HCT116 (cell line): ENCODE measurements around the gene KRT33B. TPM values are rescaled to one million over a fixed set of nuclear protein-coding genes. Genes with fewer than 3 reads are reported as not detected.

Experiments used
- ATAC-seq: fragments of 200-7000 bp; cut with Tn5 transposase; 2 replicates; pipeline ENCODE4 v1.9.1; 2020; ENCODE audit warnings: mild to moderate bottlenecking, moderate library complexity
- BruUV-seq: library from RNA; stranded (reverse); fragments of 400-500 nt; replicated peaks from 2 replicates; lab custom pipeline; 2021; lab: Mats Ljungman, UMichigan
- CTCF ChIA-PET: fragments of 300-600 bp; sonication (Branson Sonifier 250); formaldehyde crosslinking; loops from one replicate; lab custom pipeline; 2021; ENCODE audit warnings: antibody characterized with exemption; lab: Charles Lee
- POLR2A ChIA-PET: fragments of 300-600, 350-600 bp; sonication (Branson Sonifier 250); formaldehyde crosslinking; loops from one replicate; lab custom pipeline; 2021; ENCODE audit warnings: antibody characterized with exemption; lab: Charles Lee
- RAD21 ChIA-PET, 2 experiments: fragments of 300-600 bp; sonication (Branson Sonifier 250); formaldehyde crosslinking; loops; one replicate each; lab custom pipeline; 2023; ENCODE audit warnings: low total read pairs in 2 of 2; ENCODE audit not compliant: uncharacterized antibody in 2 of 2, unreplicated experiment in 2 of 2, low non-redundant PET in 1 of 2; lab: Charles Lee
- DNase-seq: peaks from one replicate; pipeline ENCODE4 v3.0.0-alpha.2; 2010; ENCODE audit warnings: low read depth, low spot score
- H2AFZ ChIP-seq: fragments of 200-600 bp; shearing (Covaris generic), sonication (generic); 2 replicates; pipeline ENCODE4 v1.6.1; 2017; ENCODE audit warnings: low read depth, mixed run types, mixed read lengths, antibody characterized with exemption, low read length; ENCODE audit not compliant: poor library complexity, severe bottlenecking
- H3K27ac ChIP-seq: 2 replicates; pipeline ENCODE4 v1.5.1; 2012; ENCODE audit warnings: low read depth, low read length
- H3K27me3 ChIP-seq: fragments of 200-600 bp; sonication (generic); 2 replicates; pipeline ENCODE4 v1.6.1; 2016; ENCODE audit warnings: mixed run types, low read length, mixed read lengths; ENCODE audit not compliant: insufficient read depth
- H3K36me3 ChIP-seq, 2 experiments: fragments of 200-500 bp in 1 of 2; fragments of 200-600 bp in 1 of 2; sonication (Bioruptor generic) in 1 of 2; sonication (generic) in 1 of 2; 2 replicates each; pipeline versions ENCODE4 v1.5.1 to v1.6.1; 2014 to 2016; ENCODE audit warnings: low read length in 2 of 2, inconsistent platforms in 1 of 2, mixed read lengths in 1 of 2, mixed run types in 1 of 2; ENCODE audit not compliant: insufficient read depth in 2 of 2, control insufficient read depth in 1 of 2
- H3K4me1 ChIP-seq, 2 experiments: fragments of 200-600 bp in 1 of 2; sonication (generic) in 1 of 2; 2 replicates each; pipeline versions ENCODE4 v1.5.1 to v1.6.1; 2012 to 2017; ENCODE audit warnings: low read length in 2 of 2, inconsistent platforms in 1 of 2, mild to moderate bottlenecking in 1 of 2, mixed read lengths in 1 of 2, mixed run types in 1 of 2, moderate library complexity in 1 of 2; ENCODE audit not compliant: insufficient read depth in 2 of 2, control insufficient read depth in 1 of 2
- H3K4me2 ChIP-seq: fragments of 200-600 bp; sonication (generic); 2 replicates; pipeline ENCODE4 v1.6.1; 2017; ENCODE audit warnings: mixed run types, low read length, mixed read lengths
- H3K4me3 ChIP-seq, 2 experiments: fragments of 200-600 bp in 1 of 2; sonication (generic) in 1 of 2; replicated peaks in 1 of 2; 2 replicates each; pipeline ENCODE4 v1.5.1; 2011 to 2016; ENCODE audit warnings: low read length in 2 of 2, control low read depth in 1 of 2, low read depth in 1 of 2, mild to moderate bottlenecking in 1 of 2, mixed read lengths in 1 of 2, mixed run types in 1 of 2
- H3K79me2 ChIP-seq: fragments of 200-600 bp; sonication (generic); 2 replicates; pipeline ENCODE4 v1.6.1; 2017; ENCODE audit warnings: mild to moderate bottlenecking, mixed run types, low read length, moderate library complexity, mixed read lengths; ENCODE audit not compliant: insufficient read depth
- H3K9ac ChIP-seq: fragments of 200-600 bp; sonication (generic); 2 replicates; pipeline ENCODE4 v1.6.1; 2016; ENCODE audit warnings: low read length, mixed read lengths
- H3K9me2 ChIP-seq: fragments of 200-600 bp; sonication (generic), shearing (Covaris generic); 2 replicates; pipeline ENCODE4 v1.6.1; 2017; ENCODE audit warnings: mixed run types, mild to moderate bottlenecking, moderate library complexity; ENCODE audit not compliant: insufficient read depth
- H3K9me3 ChIP-seq, 2 experiments: fragments of 200-500 bp in 1 of 2; fragments of 200-600 bp in 1 of 2; sonication (Bioruptor generic) in 1 of 2; sonication (generic) in 1 of 2; 2 replicates each; pipeline ENCODE4 v1.6.1; 2014 to 2017; ENCODE audit warnings: low read length in 2 of 2, mixed read lengths in 2 of 2, inconsistent platforms in 1 of 2, low read depth in 1 of 2, mild to moderate bottlenecking in 1 of 2, mixed run types in 1 of 2, moderate library complexity in 1 of 2; ENCODE audit not compliant: control insufficient read depth in 1 of 2, insufficient read depth in 1 of 2
- H4K20me1 ChIP-seq: fragments of 200-600 bp; sonication (generic), shearing (Covaris generic); 2 replicates; pipeline ENCODE4 v1.6.1; 2017; ENCODE audit warnings: mixed run types, mild to moderate bottlenecking, moderate library complexity; ENCODE audit not compliant: insufficient read depth
- ATF3 ChIP-seq: IDR thresholded peaks from 2 replicates; pipeline ENCODE4 v1.6.1; 2012
- CBX3 ChIP-seq: IDR thresholded peaks from 2 replicates; pipeline ENCODE4 v1.6.1; 2012; ENCODE audit warnings: low read depth
- CEBPB ChIP-seq: IDR thresholded peaks from 2 replicates; pipeline ENCODE4 v1.6.1; 2012; ENCODE audit warnings: low read depth
- CTCF ChIP-seq, 3 experiments: fragments of 200-600 bp in 1 of 3; sonication (generic) in 1 of 3; IDR thresholded peaks in 2 of 3; conservative IDR thresholded peaks in 1 of 3; 2 replicates each; pipeline ENCODE4 v1.5.1; 2012 to 2017; ENCODE audit warnings: low read depth in 2 of 3, low read length in 2 of 3, antibody characterized with exemption in 1 of 3, borderline replicate concordance in 1 of 3, control low read depth in 1 of 3, mild to moderate bottlenecking in 1 of 3, mixed read lengths in 1 of 3, mixed run types in 1 of 3, moderate library complexity in 1 of 3; ENCODE audit not compliant: insufficient read depth in 1 of 3
- EGR1 ChIP-seq: IDR thresholded peaks from 2 replicates; pipeline ENCODE4 v1.6.1; 2012; ENCODE audit warnings: low read depth
- ELF1 ChIP-seq: IDR thresholded peaks from 2 replicates; pipeline ENCODE4 v1.6.1; 2012; ENCODE audit warnings: low read depth, borderline replicate concordance
- EZH2 ChIP-seq: fragments of 200-600 bp; sonication (generic); IDR thresholded peaks from 2 replicates; pipeline ENCODE4 v1.6.1; 2017; ENCODE audit warnings: antibody characterized with exemption, mixed run types
- EZH2phosphoT487 ChIP-seq: fragments of 200-600 bp; IDR thresholded peaks from 2 replicates; pipeline ENCODE4 v1.6.1; 2018; ENCODE audit warnings: antibody characterized with exemption, borderline replicate concordance
- JUND ChIP-seq: IDR thresholded peaks from 2 replicates; pipeline ENCODE4 v1.6.1; 2012
- MAX ChIP-seq: IDR thresholded peaks from 2 replicates; pipeline ENCODE4 v1.6.1; 2012
- POLR2A ChIP-seq: IDR thresholded peaks from 2 replicates; pipeline ENCODE4 v1.7.0; 2011; ENCODE audit warnings: borderline replicate concordance; ENCODE audit not compliant: insufficient read depth, insufficient read length; ENCODE audit errors: extremely low read depth
- POLR2AphosphoS5 ChIP-seq: IDR thresholded peaks from 2 replicates; pipeline ENCODE4 v1.6.1; 2011; ENCODE audit warnings: mild to moderate bottlenecking, low read depth, low read length, moderate library complexity
- RAD21 ChIP-seq: IDR thresholded peaks from 2 replicates; pipeline ENCODE4 v1.6.1; 2012; ENCODE audit warnings: low read depth, mild to moderate bottlenecking
- REST ChIP-seq: IDR thresholded peaks from 2 replicates; pipeline ENCODE4 v1.6.1; 2012; ENCODE audit warnings: low read depth
- SP1 ChIP-seq: IDR thresholded peaks from 2 replicates; pipeline ENCODE4 v1.6.1; 2012; ENCODE audit warnings: low read depth
- SRF ChIP-seq: IDR thresholded peaks from 2 replicates; pipeline ENCODE4 v1.6.1; 2012; ENCODE audit warnings: low read depth
- TCF7L2 ChIP-seq: IDR thresholded peaks from 2 replicates; pipeline ENCODE4 v1.7.0; 2011; ENCODE audit warnings: borderline replicate concordance, inconsistent platforms; ENCODE audit not compliant: insufficient read depth, insufficient read length; ENCODE audit errors: extremely low read depth
- ZBTB33 ChIP-seq: IDR thresholded peaks from 2 replicates; pipeline ENCODE4 v1.6.1; 2011; ENCODE audit warnings: mild to moderate bottlenecking, low read length, moderate library complexity; ENCODE audit not compliant: insufficient replicate concordance; ENCODE audit errors: extremely low read depth
- ZFX ChIP-seq: fragments of 450-650 bp; IDR thresholded peaks from 2 replicates; pipeline ENCODE4 v1.6.1; 2017
- intact Hi-C: fragments of 100-400 bp; cut with micrococcal nuclease; formaldehyde crosslinking; loops from 2 replicates; pipeline ENCODE4 v1.10.0; 2022
- total RNA-seq: library from RNA; stranded (reverse); gene quantifications from one replicate; pipeline ENCODE4 v1.2.1, GENCODE V29; 2021; ENCODE audit not compliant: unreplicated experiment

Gene KRT33B
- total RNA-seq, 1 experiment from 2014 or later = not detected

- POLR2A ChIA-PET = no interaction called here
- no peaks in the 10 kb centered on the region for H3K79me2 ChIP-seq
- H3K9me3 ChIP-seq = no peaks in the 10 kb centered on the region
- H3K27me3 ChIP-seq = no peaks in the 10 kb centered on the region
- DNase-seq (no peak), ATAC-seq (no peak)
- no peak overlapping the region for H2AFZ ChIP-seq
- CTCF ChIA-PET = no interaction called here
- H3K4me3 ChIP-seq = no peak overlapping the region
- no peaks in the 10 kb centered on the region for H3K9me2 ChIP-seq
- peaks cover 0 to 4% of the 10 kb centered on the region in 2 experiments; a peak in 1 of 4 replicates for H3K4me1 ChIP-seq
- BruUV-seq = no TSS peak
- no peaks in the 10 kb centered on the region for H4K20me1 ChIP-seq
- intact Hi-C loops = no loop called here
- H3K27ac ChIP-seq = no peak overlapping the region
- TF ChIP-seq EZH2phosphoT487 (no peak), EGR1 (no peak), ATF3 (no peak), SRF (no peak), EZH2 (no peak), REST (no peak), JUND (no peak), RAD21 (no peak), ZFX (no peak), CEBPB (no peak), POLR2AphosphoS5 (no peak), CBX3 (no peak), SP1 (no peak), CTCF (IDR thresholded peaks at IDR 0.05 in 2 of 3, conservative IDR thresholded peaks at IDR 0.05 in 1 of 3; ENCODE audit: borderline replicate concordance in 1 of 3, insufficient read depth in 1 of 3, low read depth in 2 of 3, low read length in 2 of 3) (no peak), POLR2A (no peak), ZBTB33 (no peak), TCF7L2 (no peak), ELF1 (no peak), MAX (no peak)
- RAD21 ChIA-PET = no interaction called here
- no peaks in the 10 kb centered on the region for H3K36me3 ChIP-seq
- no peak overlapping the region for H3K4me2 ChIP-seq
- H3K9ac ChIP-seq = no peak overlapping the region
Observed at GRCh38 chr17:41366070-41366469, 3.5 kb downstream of the KRT33B start.
